HepG2 (cell line): ENCODE results near the gene FXYD4. TPM values are rescaled to one million over a fixed set of nuclear protein-coding genes. Genes with fewer than 3 reads are reported as not detected.

Experiments used
- ATAC-seq: fragments of 200-7000 bp; cut with Tn5 transposase; 3 replicates; pipeline ENCODE4 v1.9.1; 2020; ENCODE audit warnings: mild to moderate bottlenecking, moderate library complexity
- BruUV-seq: library from RNA; stranded (reverse); fragments of 400-500 nt; replicated peaks from 2 replicates; lab custom pipeline; 2021; lab: Mats Ljungman, UMichigan
- CTCF ChIA-PET: fragments of 300-600 bp; formaldehyde crosslinking; extraction: SDS; loops from one replicate; lab custom pipeline; 2021; ENCODE audit warnings: low total read pairs, inconsistent platforms, low intra/inter-chr PET ratio; lab: Yijun Ruan, JAX
- POLR2A ChIA-PET: fragments of 350-600 bp; sonication (Branson Sonifier 250); formaldehyde crosslinking; loops from one replicate; lab custom pipeline; 2020; ENCODE audit warnings: antibody characterized with exemption, inconsistent platforms; lab: Yijun Ruan, JAX
- DNase-seq: peaks from one replicate; pipeline ENCODE4 v3.0.0-alpha.2; 2015; ENCODE audit warnings: low spot score
- FAIRE-seq: peaks from 3 replicates; lab custom pipeline; 2011; peaks lifted over from hg19 to GRCh38; lab: Jason Lieb, UNC
- H2AFZ ChIP-seq: one replicate; pipeline ENCODE4 v1.6.1; 2011; ENCODE audit warnings: low read length, inconsistent platforms
- H3K27ac ChIP-seq: fragments of 300-600 bp; 3 replicates; pipeline ENCODE4 v1.8.0; 2011; ENCODE audit warnings: mixed run types, mild to moderate bottlenecking, mixed read lengths, low read length, inconsistent platforms; ENCODE audit not compliant: insufficient read depth; ENCODE audit errors: extremely low read length
- H3K27me3 ChIP-seq, 2 experiments: fragments of 200-600 bp in 1 of 2; 2 replicates in 1 of 2; 3 replicates in 1 of 2; pipeline versions ENCODE4 v1.6.0 to v1.8.0; 2011; ENCODE audit warnings: low read length in 2 of 2, mild to moderate bottlenecking in 2 of 2, moderate library complexity in 2 of 2, inconsistent platforms in 1 of 2; ENCODE audit not compliant: insufficient read depth in 2 of 2, control insufficient read depth in 1 of 2
- H3K36me3 ChIP-seq, 2 experiments: fragments of 200-600 bp in 1 of 2; replicated peaks in 1 of 2; 2 replicates in 1 of 2; 3 replicates in 1 of 2; pipeline versions ENCODE4 v1.5.1 to v1.8.0; 2011; ENCODE audit warnings: low read length in 2 of 2, inconsistent platforms in 1 of 2; ENCODE audit not compliant: insufficient read depth in 2 of 2, control insufficient read depth in 1 of 2
- H3K4me1 ChIP-seq: 2 replicates; pipeline ENCODE4 v1.5.1; 2012; ENCODE audit warnings: low read length, inconsistent platforms; ENCODE audit not compliant: insufficient read depth
- H3K4me2 ChIP-seq: 2 replicates; pipeline ENCODE4 v1.6.0; 2011; ENCODE audit warnings: low read depth, low read length, inconsistent platforms
- H3K4me3 ChIP-seq, 3 experiments: fragments of 200-600 bp in 1 of 3; sonication (generic), shearing (Covaris generic) in 1 of 3; replicated peaks in 1 of 3; 2 replicates each; pipeline ENCODE4 v1.5.1; 2011 to 2016; ENCODE audit warnings: low read length in 3 of 3, inconsistent platforms in 2 of 3, low read depth in 2 of 3, mild to moderate bottlenecking in 2 of 3, control low read depth in 1 of 3, mixed read lengths in 1 of 3; ENCODE audit not compliant: insufficient read depth in 1 of 3
- H3K79me2 ChIP-seq: one replicate; pipeline ENCODE4 v1.6.1; 2011; ENCODE audit warnings: low read length, inconsistent platforms; ENCODE audit not compliant: insufficient read depth
- H3K9ac ChIP-seq: 2 replicates; pipeline ENCODE4 v1.6.0; 2011; ENCODE audit warnings: mild to moderate bottlenecking, low read depth, low read length, inconsistent platforms; ENCODE audit not compliant: insufficient read depth
- H3K9me3 ChIP-seq: 2 replicates; pipeline ENCODE4 v1.5.1; 2012; ENCODE audit warnings: mild to moderate bottlenecking, low read length
- H4K20me1 ChIP-seq: 2 replicates; pipeline ENCODE4 v1.6.0; 2011; ENCODE audit warnings: inconsistent platforms, mild to moderate bottlenecking, low read length, moderate library complexity; ENCODE audit not compliant: insufficient read depth
- ARNT ChIP-seq: fragments of 450-650 bp; IDR thresholded peaks from 2 replicates; pipeline ENCODE4 v1.6.1; 2017
- PHF8 ChIP-seq: sonication (generic); formaldehyde crosslinking; IDR thresholded peaks from 2 replicates; pipeline ENCODE4 v1.5.0; 2020; ENCODE audit warnings: missing genetic modification reagents
- SNRNP70 ChIP-seq: fragments of 200-400 bp; formaldehyde crosslinking; IDR thresholded peaks from 2 replicates; pipeline ENCODE4 v1.6.1; 2017; ENCODE audit warnings: mild to moderate bottlenecking, low read depth, low read length, moderate library complexity
- SUZ12 ChIP-seq: fragments of 150-350 bp; IDR thresholded peaks from 2 replicates; pipeline ENCODE4 v1.6.1; 2014; ENCODE audit warnings: low read depth, low read length
- ZMYM3 ChIP-seq: sonication (generic); formaldehyde crosslinking; IDR thresholded peaks from 2 replicates; pipeline ENCODE4 v1.5.1; 2020; ENCODE audit warnings: mild to moderate bottlenecking, missing genetic modification reagents
- ZNF33B ChIP-seq: sonication (generic); formaldehyde crosslinking; IDR thresholded peaks from 2 replicates; pipeline ENCODE4 v1.5.1; 2020; ENCODE audit warnings: mild to moderate bottlenecking, missing genetic modification reagents
- ZNF546 ChIP-seq: sonication (generic); formaldehyde crosslinking; conservative IDR thresholded peaks from 2 replicates; pipeline ENCODE4 v1.8.1; 2023; ENCODE audit warnings: mild to moderate bottlenecking, missing genetic modification reagents
- ZNF713 ChIP-seq: sonication (generic); formaldehyde crosslinking; IDR thresholded peaks from 2 replicates; pipeline ENCODE4 v1.4.0; 2020; ENCODE audit warnings: mild to moderate bottlenecking, missing genetic modification reagents
- ZNF841 ChIP-seq: sonication (generic); formaldehyde crosslinking; IDR thresholded peaks from 2 replicates; pipeline ENCODE4 v1.8.1; 2023; ENCODE audit warnings: missing genetic modification reagents, borderline replicate concordance
- WGBS: methylation state at CpG from one replicate; pipeline ENCODE4 v1.1.6; 2017; ENCODE audit warnings: low lambda C conversion rate; 5-methylcytosine and 5-hydroxymethylcytosine counted together
- in situ Hi-C: cut with HindIII; loops from 2 replicates; pipeline ENCODE4 v1.10.0; 2017; ENCODE audit warnings: low pct_unique_long_range_greater_than_20kb; ENCODE audit not compliant: extremely low pct_ligation_motif_present
- intact Hi-C: fragments of 100-400 bp; cut with micrococcal nuclease; formaldehyde crosslinking; loops from one replicate; pipeline ENCODE4 v1.10.0; 2022; ENCODE audit not compliant: unreplicated experiment
- polyA plus RNA-seq, 8 experiments: library from polyadenylated mRNA; depleted of rRNA in 3 of 8; stranded (reverse) in 7 of 8; unstranded in 1 of 8; fragments of >200 nt; fragmentation: Illumina TruSeq in 4 of 8; extraction: Trizol in 4 of 8; gene quantifications; 2 replicates each; pipeline versions ENCODE4 v1.2.1 to v1.2.3, GENCODE V29; 2011 to 2016; ENCODE audit warnings: low read depth in 4 of 8, missing spikeins in 1 of 8, mixed read lengths in 1 of 8; ENCODE audit not compliant: insufficient read depth in 1 of 8
- total RNA-seq, 5 experiments: library from RNA; depleted of rRNA; stranded (reverse); fragments of >200 nt; fragmentation: Illumina TruSeq; extraction: Trizol; gene quantifications; 2 replicates each; pipeline ENCODE4 v1.2.3, GENCODE V29; 2016; ENCODE audit warnings: low read depth in 1 of 5
- TF ChIP-seq, protein P1 (sequence below): sonication (generic); formaldehyde crosslinking; IDR thresholded peaks from 2 replicates; pipeline ENCODE4 v1.5.0; 2020; ENCODE audit warnings: missing genetic modification reagents
- TF ChIP-seq, protein P2 (sequence below): sonication (generic); formaldehyde crosslinking; IDR thresholded peaks from 2 replicates; pipeline ENCODE4 v1.9.0; 2021; ENCODE audit warnings: missing genetic modification reagents, borderline replicate concordance
- TF ChIP-seq, protein P3 (sequence below): sonication (generic); formaldehyde crosslinking; IDR thresholded peaks from 2 replicates; pipeline ENCODE4 v1.4.0; 2020; ENCODE audit warnings: missing genetic modification reagents, mild to moderate bottlenecking, borderline replicate concordance
- TF ChIP-seq, protein P4 (sequence below): sonication (generic); formaldehyde crosslinking; IDR thresholded peaks from 2 replicates; pipeline ENCODE4 v1.4.0; 2020; ENCODE audit warnings: missing genetic modification reagents, borderline replicate concordance

FXYD4 gene
- total and polyA plus RNA-seq, 2 of the 13 experiments (the other 11 are each of a cell fraction or from before 2014, with no cell fraction given): not detected

DNA sequence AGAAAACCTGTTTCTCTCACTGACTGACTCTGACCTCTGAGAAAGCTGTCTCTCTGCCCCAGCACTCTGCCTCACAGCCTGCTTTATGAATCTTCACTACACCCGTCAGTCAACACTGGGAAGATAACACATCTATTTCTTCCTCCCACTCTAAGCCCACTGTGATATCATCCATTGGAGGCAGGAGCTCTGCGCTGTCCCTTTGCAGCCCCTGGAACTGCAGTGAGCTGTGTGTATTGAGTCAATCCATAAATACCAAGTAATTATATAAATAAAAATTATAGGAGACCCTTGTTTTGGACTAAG, 17.2 kb upstream of the FXYD4 start:
- in situ Hi-C loops: loop anchor here (5.0 kb wide), 1 partner anchor 62 kb away; no protein-coding TSS in a partner anchor
- ATAC-seq: no peak
- Histone ChIP-seq H3K9ac (no peak overlapping the region), H3K27ac (no peak overlapping the region), H3K4me1 (peaks cover 9% of the 10 kb centered on the region; the same call in 1 of the 2 replicates), H3K4me2 (no peak overlapping the region), H3K36me3 (no peaks in the 10 kb centered on the region), H4K20me1 (no peaks in the 10 kb centered on the region), H3K9me3 (no peaks in the 10 kb centered on the region), H3K79me2 (no peaks in the 10 kb centered on the region), H3K4me3 (no peak overlapping the region), H2AFZ (no peak overlapping the region), H3K27me3 (peaks cover 3 to 13% of the 10 kb centered on the region in 2 experiments)
- no peak for FAIRE-seq
- TF ChIP-seq ARNT: no peak
- no peak for DNase-seq
- CTCF ChIA-PET: no interaction called here
- intact Hi-C loops: no loop called here
- no TSS peak for BruUV-seq
- POLR2A ChIA-PET: no interaction called here
- WGBS: 26% methylated on average over 2 of the region's 2 CpGs

DNA sequence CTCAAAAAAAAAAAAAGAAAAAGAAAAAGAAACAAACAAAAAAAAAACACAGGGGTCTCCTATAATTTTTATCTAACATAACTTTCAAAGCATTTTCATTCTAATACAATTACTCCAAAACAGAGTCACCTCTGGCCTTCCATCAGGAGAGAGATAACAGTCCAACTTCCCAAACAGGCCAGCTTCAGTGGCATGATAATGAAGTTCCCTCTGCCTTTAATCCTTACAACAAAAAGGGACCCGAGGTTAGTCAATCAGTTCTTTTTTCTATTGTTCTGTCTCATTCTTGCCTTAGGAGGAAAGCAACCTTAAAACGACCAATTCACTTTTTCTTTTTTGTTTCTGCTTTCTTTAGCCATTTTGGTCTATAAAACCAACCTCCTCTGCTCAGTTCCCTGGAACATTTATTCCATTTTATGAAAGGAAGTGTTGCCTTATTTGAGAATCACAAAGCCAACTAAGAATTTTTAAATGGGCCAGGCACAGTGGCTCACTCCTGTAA, 16.5 kb upstream of the FXYD4 start:
- DNase-seq: no peak
- no peak overlapping the region for H2AFZ ChIP-seq
- no peak overlapping the region for H3K9ac ChIP-seq
- no peak overlapping the region for H3K27ac ChIP-seq
- H3K36me3 ChIP-seq: no peaks in the 10 kb centered on the region
- WGBS: 2% methylated on average over 2 of the region's 2 CpGs
- H3K9me3 ChIP-seq: no peaks in the 10 kb centered on the region
- H3K4me2 ChIP-seq: no peak overlapping the region
- peaks cover under 1 to 11% of the 10 kb centered on the region in 2 experiments for H3K27me3 ChIP-seq
- in situ Hi-C loops (loop anchor here (5.0 kb wide), 1 partner anchor 63 kb away; no protein-coding TSS in a partner anchor), intact Hi-C loops (no loop called here)
- ChIA-PET CTCF (no interaction called here), POLR2A (interaction anchor here (0.7 kb wide), 1 partner anchor 53 kb away, joined by 3 read pairs; no protein-coding TSS in a partner anchor)
- FAIRE-seq: no peak
- H3K4me3 ChIP-seq: no peak overlapping the region
- peaks cover 9% of the 10 kb centered on the region; the same call in 1 of the 2 replicates for H3K4me1 ChIP-seq
- BruUV-seq: no TSS peak
- H3K79me2 ChIP-seq: no peaks in the 10 kb centered on the region
- ATAC-seq: no peak
- H4K20me1 ChIP-seq: no peaks in the 10 kb centered on the region
- TF ChIP-seq ZNF841: no peak
- TF ChIP-seq, protein P1, sequence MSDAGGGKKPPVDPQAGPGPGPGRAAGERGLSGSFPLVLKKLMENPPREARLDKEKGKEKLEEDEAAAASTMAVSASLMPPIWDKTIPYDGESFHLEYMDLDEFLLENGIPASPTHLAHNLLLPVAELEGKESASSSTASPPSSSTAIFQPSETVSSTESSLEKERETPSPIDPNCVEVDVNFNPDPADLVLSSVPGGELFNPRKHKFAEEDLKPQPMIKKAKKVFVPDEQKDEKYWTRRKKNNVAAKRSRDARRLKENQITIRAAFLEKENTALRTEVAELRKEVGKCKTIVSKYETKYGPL: no peak
- no peak for TF ChIP-seq SUZ12
- no peak for TF ChIP-seq ZNF546 (CRISPR knock-in tag)
- TF ChIP-seq, protein P2, sequence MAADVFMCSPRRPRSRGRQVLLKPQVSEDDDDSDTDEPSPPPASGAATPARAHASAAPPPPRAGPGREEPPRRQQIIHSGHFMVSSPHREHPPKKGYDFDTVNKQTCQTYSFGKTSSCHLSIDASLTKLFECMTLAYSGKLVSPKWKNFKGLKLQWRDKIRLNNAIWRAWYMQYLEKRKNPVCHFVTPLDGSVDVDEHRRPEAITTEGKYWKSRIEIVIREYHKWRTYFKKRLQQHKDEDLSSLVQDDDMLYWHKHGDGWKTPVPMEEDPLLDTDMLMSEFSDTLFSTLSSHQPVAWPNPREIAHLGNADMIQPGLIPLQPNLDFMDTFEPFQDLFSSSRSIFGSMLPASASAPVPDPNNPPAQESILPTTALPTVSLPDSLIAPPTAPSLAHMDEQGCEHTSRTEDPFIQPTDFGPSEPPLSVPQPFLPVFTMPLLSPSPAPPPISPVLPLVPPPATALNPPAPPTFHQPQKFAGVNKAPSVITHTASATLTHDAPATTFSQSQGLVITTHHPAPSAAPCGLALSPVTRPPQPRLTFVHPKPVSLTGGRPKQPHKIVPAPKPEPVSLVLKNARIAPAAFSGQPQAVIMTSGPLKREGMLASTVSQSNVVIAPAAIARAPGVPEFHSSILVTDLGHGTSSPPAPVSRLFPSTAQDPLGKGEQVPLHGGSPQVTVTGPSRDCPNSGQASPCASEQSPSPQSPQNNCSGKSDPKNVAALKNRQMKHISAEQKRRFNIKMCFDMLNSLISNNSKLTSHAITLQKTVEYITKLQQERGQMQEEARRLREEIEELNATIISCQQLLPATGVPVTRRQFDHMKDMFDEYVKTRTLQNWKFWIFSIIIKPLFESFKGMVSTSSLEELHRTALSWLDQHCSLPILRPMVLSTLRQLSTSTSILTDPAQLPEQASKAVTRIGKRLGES (CRISPR knock-in tag): no peak
- TF ChIP-seq, protein P3, sequence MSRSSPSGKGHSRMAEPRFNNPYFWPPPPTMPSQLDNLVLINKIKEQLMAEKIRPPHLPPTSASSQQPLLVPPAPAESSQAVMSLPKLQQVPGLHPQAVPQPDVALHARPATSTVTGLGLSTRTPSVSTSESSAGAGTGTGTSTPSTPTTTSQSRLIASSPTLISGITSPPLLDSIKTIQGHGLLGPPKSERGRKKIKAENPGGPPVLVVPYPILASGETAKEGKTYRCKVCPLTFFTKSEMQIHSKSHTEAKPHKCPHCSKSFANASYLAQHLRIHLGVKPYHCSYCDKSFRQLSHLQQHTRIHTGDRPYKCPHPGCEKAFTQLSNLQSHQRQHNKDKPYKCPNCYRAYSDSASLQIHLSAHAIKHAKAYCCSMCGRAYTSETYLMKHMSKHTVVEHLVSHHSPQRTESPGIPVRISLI (CRISPR knock-in tag): no peak
- TF ChIP-seq SNRNP70: no peak
- no peak for TF ChIP-seq PHF8 (CRISPR knock-in tag)
- TF ChIP-seq ZMYM3 (CRISPR knock-in tag): no peak
- TF ChIP-seq ZNF33B: no peak
- TF ChIP-seq, protein P4, sequence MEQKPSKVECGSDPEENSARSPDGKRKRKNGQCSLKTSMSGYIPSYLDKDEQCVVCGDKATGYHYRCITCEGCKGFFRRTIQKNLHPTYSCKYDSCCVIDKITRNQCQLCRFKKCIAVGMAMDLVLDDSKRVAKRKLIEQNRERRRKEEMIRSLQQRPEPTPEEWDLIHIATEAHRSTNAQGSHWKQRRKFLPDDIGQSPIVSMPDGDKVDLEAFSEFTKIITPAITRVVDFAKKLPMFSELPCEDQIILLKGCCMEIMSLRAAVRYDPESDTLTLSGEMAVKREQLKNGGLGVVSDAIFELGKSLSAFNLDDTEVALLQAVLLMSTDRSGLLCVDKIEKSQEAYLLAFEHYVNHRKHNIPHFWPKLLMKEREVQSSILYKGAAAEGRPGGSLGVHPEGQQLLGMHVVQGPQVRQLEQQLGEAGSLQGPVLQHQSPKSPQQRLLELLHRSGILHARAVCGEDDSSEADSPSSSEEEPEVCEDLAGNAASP (CRISPR knock-in tag): no peak
- no peak for TF ChIP-seq ZNF713 (CRISPR knock-in tag)
